RPMI7951 (cell line): Measurements from ENCODE around the gene ARHGAP1. TPM values are rescaled to one million over a fixed set of nuclear protein-coding genes. Genes with fewer than 3 reads are reported as not detected.
"Not testable (repeated sequence)": the region's sequence is repeated elsewhere in the genome, so short reads cannot be mapped to it uniquely, and the experiment has no call there.

Experiments used
- DNase-seq: peaks from one replicate; pipeline ENCODE4 v3.0.0-alpha.2; 2012; ENCODE audit warnings: low read depth
- total RNA-seq: library from RNA; depleted of rRNA; stranded (reverse); fragments of >200 nt; shearing (Covaris generic); gene quantifications from 2 replicates; pipeline ENCODE4 v1.2.3, GENCODE V29; 2014

Gene ARHGAP1
- total RNA-seq, 1 experiment from 2014 or later = 15.4 TPM

GRCh38 chr11:46673713-46674462, 26.5 kb downstream of the ARHGAP1 start:
- no peak for DNase-seq

DNA sequence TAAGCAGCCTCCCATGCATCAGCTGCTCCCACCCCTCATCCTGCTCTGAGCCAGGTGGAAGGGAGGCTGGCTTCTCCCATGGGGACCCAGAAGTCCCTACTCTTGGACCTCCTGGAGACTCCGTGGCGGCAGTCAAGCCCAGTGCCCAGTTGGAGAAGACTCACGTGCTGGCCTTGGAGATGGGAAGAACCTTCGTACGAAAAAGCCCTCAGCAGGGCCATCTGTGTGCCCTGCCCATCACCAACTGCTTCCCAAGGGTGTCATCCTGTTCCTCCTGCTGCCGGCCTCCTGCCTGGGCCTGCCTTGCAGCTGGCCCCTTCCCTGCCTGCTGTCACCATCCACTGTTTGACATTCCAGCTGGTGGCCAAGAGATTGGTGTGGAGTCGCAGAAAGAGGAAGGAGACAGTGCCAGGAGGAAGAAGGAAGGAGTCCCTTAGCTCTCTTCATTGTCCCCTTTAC, 28.0 kb downstream of the ARHGAP1 start:
- no peak for DNase-seq

GRCh38 chr11:46671958-46672315, 28.5 kb downstream of the ARHGAP1 start:
- DNase-seq = no peak

- not testable (repeated sequence) for DNase-seq
These were observed 29.9 kb downstream of the ARHGAP1 start for GRCh38 chr11:46670521-46670920.

DNA sequence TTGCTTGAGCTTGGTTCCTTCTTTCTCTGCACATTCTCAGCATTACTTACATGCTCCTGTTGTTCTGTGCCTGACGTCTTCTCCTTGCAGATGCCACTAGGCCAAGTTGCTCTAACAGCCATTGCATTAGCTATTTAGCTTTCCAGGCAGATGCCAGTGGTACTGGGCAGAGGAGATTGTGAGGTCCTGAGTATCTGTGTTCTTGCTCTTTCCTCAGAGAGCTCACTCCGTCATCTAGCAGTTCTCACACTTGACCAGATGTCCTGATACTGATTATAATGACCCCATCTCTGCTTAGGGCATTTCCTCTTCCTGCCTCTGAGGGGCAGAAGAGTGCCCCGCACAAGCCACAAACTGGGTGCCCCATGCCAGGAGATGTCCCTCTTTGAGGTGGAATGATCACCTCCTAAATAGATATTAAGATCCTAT, 30.7 kb downstream of the ARHGAP1 start:
- DNase-seq = no peak

DNA sequence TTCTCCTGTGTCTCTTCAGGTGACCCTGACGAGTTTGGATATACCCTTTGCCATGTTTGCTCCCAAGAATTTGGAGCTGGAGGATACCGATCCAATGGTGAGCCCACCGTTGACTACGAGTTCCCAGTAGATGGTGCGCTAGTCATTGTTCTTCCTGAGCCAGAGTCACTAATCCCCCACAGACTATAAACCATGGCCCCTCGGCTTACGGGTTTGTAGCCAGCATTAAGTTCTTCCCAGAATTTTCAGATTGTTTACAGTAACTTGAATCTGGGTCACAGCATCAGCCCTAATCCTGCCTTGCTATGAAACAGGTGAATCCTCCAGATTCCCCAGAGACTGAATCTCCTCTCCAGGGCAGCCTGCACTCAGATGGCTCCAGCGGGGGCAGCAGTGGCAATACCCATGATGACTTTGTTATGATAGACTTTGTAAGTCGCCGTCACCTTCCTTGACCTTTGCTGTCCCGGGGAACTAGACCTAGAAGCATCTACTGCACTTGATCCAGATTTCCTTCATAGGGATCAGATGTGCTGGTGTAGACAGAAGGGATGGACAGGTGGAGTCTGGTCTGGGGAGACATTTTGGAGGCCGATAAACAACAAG, 31.8 kb downstream of the ARHGAP1 start:
- no peak for DNase-seq

DNA sequence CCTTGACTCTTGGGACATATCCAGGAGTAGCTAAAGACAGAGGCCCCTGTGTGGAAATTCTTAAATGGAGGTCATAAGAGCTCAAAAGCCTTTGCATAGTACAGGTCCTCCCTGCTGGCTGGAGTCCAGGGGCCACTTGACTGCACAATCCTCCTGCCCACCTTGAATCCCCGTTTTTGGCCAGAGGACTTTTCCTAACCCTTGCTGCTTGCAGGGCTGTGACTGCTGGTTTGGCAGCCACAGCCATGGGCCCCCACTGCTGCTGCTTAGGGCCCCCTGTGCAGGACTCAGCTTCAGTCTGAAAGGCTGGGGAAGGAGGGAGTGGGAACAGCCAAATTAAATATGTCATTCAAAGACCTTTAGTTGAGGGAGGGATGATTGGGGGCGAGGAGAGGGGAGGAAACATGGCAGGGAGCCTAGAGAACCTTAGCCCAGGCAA, 33.4 kb downstream of the ARHGAP1 start:
- DNase-seq = no peak

DNA sequence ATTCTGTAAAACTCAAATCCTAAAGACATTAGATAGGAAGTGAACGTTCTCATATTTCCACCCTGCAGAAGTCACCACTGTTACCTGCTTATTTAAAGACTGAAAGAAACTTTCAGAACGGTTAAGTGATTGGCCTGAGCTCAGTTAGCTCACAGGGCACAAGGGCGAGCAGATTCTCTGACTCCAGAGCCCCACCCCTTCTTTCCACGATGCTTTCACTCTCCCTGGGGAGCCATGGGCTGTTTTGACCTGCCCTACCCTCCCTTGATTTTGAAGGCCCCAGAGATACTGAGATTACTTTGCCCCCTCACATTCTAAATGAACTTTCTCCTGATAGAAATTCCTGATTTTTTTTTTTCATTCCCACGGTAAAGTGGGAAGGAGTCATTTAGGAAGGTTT, 33.9 kb downstream of the ARHGAP1 start:
- DNase-seq = no peak

DNA sequence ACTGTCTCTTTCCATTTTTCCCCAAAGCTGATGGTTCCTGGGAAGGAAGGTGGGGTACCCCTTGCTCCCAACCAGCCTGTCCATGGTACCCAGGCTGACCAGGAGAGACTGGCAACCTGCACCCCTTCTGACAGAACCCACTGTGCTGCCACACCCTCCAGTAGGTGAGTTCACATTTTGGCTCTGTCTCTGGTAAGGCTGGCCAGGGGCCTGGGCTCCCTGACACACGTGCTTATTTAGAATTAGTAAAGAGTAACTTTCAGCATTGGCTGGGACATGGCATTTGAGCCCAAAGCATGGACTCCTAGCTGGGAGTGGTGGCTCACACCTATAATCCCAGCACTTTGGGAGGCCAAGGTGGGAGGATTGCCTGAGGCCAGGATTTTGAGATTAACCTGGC, 35.1 kb downstream of the ARHGAP1 start:
- DNase-seq = no peak

DNA sequence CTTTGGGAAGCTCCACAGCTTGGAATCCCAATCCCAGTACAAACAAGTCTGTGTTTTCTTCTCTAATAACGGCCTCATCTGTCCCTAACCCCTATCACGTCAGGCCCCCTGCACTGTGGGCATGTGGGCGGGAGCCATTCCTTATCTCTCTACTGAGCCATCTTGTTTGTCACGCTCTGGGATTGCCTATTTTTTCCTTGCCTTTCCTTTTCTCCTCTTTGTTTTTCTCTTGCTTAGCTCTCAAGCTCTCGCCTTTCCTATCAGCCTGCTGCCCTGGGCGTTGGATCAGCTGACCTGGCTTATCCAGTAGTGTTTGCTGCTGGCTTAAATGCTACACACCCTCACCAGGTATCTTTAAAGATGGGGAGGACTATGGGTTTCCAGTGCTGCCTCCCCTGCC, 35.8 kb downstream of the ARHGAP1 start:
- DNase-seq = no peak

DNA sequence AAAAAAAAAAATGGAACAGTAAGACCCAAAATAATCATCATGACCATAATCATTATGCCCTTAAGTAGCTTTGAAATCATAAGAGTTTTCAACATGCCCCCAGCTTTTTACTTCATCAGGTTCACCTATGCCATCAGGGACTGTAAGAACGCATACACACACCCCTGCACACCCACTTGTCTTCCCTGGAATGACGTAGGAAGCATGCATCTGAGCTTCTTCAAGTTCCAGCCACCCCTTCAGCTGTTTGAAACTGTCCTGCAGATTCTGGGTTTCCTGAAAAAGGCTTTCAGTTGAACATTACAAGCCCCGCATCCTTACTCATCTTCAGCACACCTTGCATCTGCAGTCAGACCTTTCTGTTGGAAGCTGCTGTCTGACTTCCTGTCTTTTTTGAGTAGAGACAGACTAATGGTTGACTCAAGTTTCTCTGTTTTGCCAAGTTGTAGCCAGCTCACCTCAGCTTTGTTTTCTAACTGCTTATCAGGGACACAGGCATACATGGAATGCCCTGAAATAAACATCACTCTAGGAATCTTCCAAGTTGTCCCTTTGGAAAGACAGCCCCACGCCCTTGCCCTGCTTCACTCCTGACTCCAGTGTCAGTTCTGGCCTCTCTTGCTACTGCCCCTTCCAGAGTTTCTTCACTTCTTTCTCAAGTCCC, 37.0 kb downstream of the ARHGAP1 start:
- no peak for DNase-seq

DNA sequence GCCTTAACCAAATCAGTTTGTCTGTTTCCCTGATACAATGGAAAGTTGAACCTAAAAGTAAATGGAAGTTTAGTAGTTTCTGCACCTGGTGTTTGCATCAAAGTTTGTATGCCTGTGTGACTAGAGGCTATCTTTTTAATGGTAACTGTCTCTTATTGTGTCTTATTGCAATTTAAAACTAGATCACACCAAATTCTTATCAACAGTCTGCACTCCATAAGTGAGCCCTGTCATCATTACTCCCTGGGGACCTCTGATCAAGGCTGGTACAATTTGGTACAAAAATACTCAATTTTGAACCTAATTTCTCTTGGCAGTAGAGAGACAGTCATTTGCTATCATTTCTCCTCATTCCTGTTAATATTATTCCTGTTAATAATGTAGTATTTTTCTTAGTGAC, 38.1 kb downstream of the ARHGAP1 start:
- no peak for DNase-seq

- no peak for DNase-seq
These were observed 38.6 kb downstream of the ARHGAP1 start for GRCh38 chr11:46661836-46662235.

- no peak for DNase-seq
These were observed 40.5 kb downstream of the ARHGAP1 start for GRCh38 chr11:46659908-46660307.

DNA sequence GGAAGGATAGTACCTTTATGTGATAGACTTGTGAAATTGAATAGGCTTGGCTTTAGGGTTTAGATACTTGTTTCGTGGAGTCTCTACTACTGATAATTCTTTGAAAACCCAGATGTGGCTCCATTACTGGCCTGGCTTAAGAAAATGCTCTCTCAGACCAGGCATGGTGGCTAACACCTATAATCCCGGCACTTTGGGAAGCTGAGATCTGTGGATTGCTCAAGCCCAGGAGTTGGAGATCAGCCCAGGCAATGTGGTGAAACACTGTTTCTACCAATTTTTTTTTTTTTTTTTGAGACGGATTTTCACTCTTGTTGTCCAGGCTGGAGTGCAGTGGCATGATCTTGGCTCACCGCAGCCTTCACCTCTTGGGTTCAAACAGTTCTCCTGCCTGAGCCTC, 42.2 kb downstream of the ARHGAP1 start:
- peak; percentile 13 for DNase-seq

- DNase-seq = no peak
These were observed 43.2 kb downstream of the ARHGAP1 start for GRCh38 chr11:46657186-46657585.

DNA sequence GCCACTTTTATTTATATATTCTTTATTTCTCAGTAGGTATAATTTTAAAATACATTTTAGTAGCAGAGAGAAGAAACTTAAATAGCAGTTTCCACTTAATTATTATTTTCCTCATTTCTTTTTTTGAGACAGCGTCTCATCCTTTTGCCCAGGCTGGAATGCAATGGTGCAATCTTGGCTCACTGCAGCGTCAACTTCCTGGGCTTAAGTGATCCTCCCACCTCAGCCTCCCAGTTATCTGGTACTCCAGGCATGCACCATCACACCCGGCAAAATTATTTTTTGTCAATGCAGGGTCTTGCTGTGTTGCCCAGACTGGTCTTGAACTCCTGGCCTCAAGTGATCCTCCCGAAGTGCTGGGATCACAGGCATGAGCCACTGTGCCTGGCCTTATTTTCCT, 44.8 kb downstream of the ARHGAP1 start:
- DNase-seq = no peak

- DNase-seq = peak; percentile 64
These were observed 51.2 kb downstream of the ARHGAP1 start for GRCh38 chr11:46649180-46649738.

GRCh38 chr11:46643986-46644385, 56.4 kb downstream of the ARHGAP1 start:
- no peak for DNase-seq

DNA sequence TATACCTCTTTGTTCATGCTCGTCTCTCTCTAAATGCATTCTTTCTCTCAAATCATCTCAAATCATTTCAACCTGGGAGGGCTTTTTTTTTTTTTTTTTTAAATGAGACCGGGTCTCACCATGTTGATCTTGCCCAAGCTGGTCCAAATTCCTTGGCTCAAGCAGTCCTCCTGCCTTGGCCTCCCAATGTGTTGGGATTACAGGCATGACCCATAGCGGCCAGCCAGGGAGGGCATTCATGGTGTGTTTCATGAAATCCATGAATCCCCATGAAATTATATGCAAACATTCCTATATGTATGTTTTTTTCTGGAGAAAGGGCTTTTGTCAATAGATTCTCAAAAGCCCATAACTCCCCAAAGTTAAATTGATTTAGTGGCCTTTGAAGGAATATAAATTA, 56.9 kb downstream of the ARHGAP1 start:
- DNase-seq = no peak

GRCh38 chr11:46642627-46643335, 57.6 kb downstream of the ARHGAP1 start:
- DNase-seq = no peak

GRCh38 chr11:46641639-46642038, 58.8 kb downstream of the ARHGAP1 start:
- no peak for DNase-seq
